Uterus (tissue), 2 donors: Measurements from ENCODE around the gene ENOX2.

ENCODE experiments used
- CTCF ChIP-seq, 4 experiments: fragments of 200-600 bp in 2 of 4; fragments of 450-650 bp in 2 of 4; sonication (generic) in 2 of 4; IDR thresholded peaks; one replicate each; pipeline ENCODE4 v1.5.1; 2016 to 2019; ENCODE audit warnings: antibody characterized with exemption in 4 of 4, mild to moderate bottlenecking in 2 of 4, moderate library complexity in 1 of 4
- POLR2A ChIP-seq, 2 donors: fragments of 450-650 bp; IDR thresholded peaks; one replicate each; pipeline ENCODE4 v1.6.1; 2016; ENCODE audit warnings: antibody characterized with exemption in 2 of 2, mild to moderate bottlenecking in 1 of 2, moderate library complexity in 1 of 2

DNA sequence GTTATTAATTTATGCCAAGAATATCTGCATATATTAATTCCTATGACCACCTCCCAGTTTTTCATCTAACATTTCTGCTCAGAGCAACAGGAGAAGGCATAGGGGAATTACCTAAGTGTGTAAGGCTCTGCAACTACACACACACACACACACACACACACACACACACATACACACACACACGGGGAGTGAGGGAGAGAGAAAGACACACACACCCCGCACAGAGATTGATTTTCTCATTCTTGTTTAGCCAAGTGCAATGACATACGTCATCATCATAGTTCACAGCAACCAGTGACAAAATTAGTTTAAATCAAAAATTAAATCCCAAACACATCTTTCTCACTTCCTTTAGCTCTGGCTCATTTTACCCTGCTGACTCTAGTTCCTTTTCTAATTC is 298.1 kb downstream of the ENOX2 start:
- TF ChIP-seq CTCF (IDR thresholded peaks at IDR 0.05) (no peak), POLR2A (IDR thresholded peaks at IDR 0.05) (no peak)
